HEK293 (cell line): Measurements from ENCODE around the gene STMP1.

Experiments used
- CTCF ChIP-seq: fragments of 450-650 bp; formaldehyde crosslinking; IDR thresholded peaks from 2 replicates; pipeline ENCODE4 v1.5.1; 2016; ENCODE audit warnings: missing biosample characterization, missing genetic modification characterization
- EGR2 ChIP-seq: fragments of 450-650 bp; formaldehyde crosslinking; IDR thresholded peaks from 2 replicates; pipeline ENCODE4 v1.5.1; 2016; ENCODE audit warnings: low read depth, missing biosample characterization, missing genetic modification characterization
- GLI2 ChIP-seq: fragments of 450-650 bp; formaldehyde crosslinking; IDR thresholded peaks from 2 replicates; pipeline ENCODE4; 2017; ENCODE audit warnings: missing biosample characterization, missing genetic modification characterization, low read depth, borderline replicate concordance
- KLF1 ChIP-seq: fragments of 450-650 bp; formaldehyde crosslinking; IDR thresholded peaks from 2 replicates; pipeline ENCODE4 v1.5.1; 2016; ENCODE audit warnings: missing biosample characterization, missing genetic modification characterization
- SCRT2 ChIP-seq: fragments of 450-650 bp; formaldehyde crosslinking; IDR thresholded peaks from 2 replicates; pipeline ENCODE4 v1.5.1; 2016; ENCODE audit warnings: missing biosample characterization, missing genetic modification characterization
- SP3 ChIP-seq: fragments of 450-650 bp; formaldehyde crosslinking; IDR thresholded peaks from 2 replicates; pipeline ENCODE4 v1.5.1; 2016; ENCODE audit warnings: missing biosample characterization, missing genetic modification characterization
- ZBTB21 ChIP-seq: fragments of 450-650 bp; formaldehyde crosslinking; IDR thresholded peaks from 2 replicates; pipeline ENCODE4 v1.5.1; 2017; ENCODE audit warnings: missing biosample characterization, missing genetic modification characterization
- ZBTB6 ChIP-seq: fragments of 450-650 bp; formaldehyde crosslinking; IDR thresholded peaks from 2 replicates; pipeline ENCODE4 v1.5.1; 2017; ENCODE audit warnings: missing biosample characterization, missing genetic modification characterization
- ZFP3 ChIP-seq: fragments of 450-650 bp; formaldehyde crosslinking; IDR thresholded peaks from 2 replicates; pipeline ENCODE4 v1.5.1; 2016; ENCODE audit warnings: low read depth, missing biosample characterization, missing genetic modification characterization
- ZIC2 ChIP-seq: fragments of 450-650 bp; formaldehyde crosslinking; IDR thresholded peaks from 2 replicates; pipeline ENCODE4 v1.5.1; 2016; ENCODE audit warnings: missing biosample characterization, missing genetic modification characterization
- ZNF114 ChIP-seq: fragments of 450-650 bp; formaldehyde crosslinking; IDR thresholded peaks from 2 replicates; pipeline ENCODE4 v1.5.0; 2017; ENCODE audit warnings: missing biosample characterization, missing genetic modification characterization
- ZNF341 ChIP-seq: fragments of 450-650 bp; formaldehyde crosslinking; IDR thresholded peaks from 2 replicates; pipeline ENCODE4; 2016; ENCODE audit warnings: low read depth, missing biosample characterization, missing genetic modification characterization
- ZNF350 ChIP-seq: fragments of 450-650 bp; formaldehyde crosslinking; IDR thresholded peaks from 2 replicates; pipeline ENCODE4 v1.5.0; 2017; ENCODE audit warnings: missing biosample characterization, mild to moderate bottlenecking, missing genetic modification characterization
- ZNF398 ChIP-seq: fragments of 450-650 bp; formaldehyde crosslinking; IDR thresholded peaks from 2 replicates; pipeline ENCODE4 v1.5.1; 2017; ENCODE audit warnings: missing biosample characterization, missing genetic modification characterization
- ZNF518A ChIP-seq: fragments of 450-650 bp; formaldehyde crosslinking; conservative IDR thresholded peaks from 2 replicates; pipeline ENCODE4 v1.5.1; 2016; ENCODE audit warnings: low read depth, missing biosample characterization, missing genetic modification characterization
- ZNF529 ChIP-seq: fragments of 450-650 bp; formaldehyde crosslinking; IDR thresholded peaks from 2 replicates; pipeline ENCODE4 v1.5.1; 2017; ENCODE audit warnings: missing genetic modification characterization, missing biosample characterization; ENCODE audit not compliant: insufficient replicate concordance
- ZNF621 ChIP-seq: fragments of 450-650 bp; formaldehyde crosslinking; IDR thresholded peaks from 2 replicates; pipeline ENCODE4 v1.5.1; 2017; ENCODE audit warnings: missing biosample characterization, missing genetic modification characterization
- ZNF624 ChIP-seq: fragments of 450-650 bp; formaldehyde crosslinking; IDR thresholded peaks from 2 replicates; pipeline ENCODE4 v1.5.1; 2017; ENCODE audit warnings: missing biosample characterization, missing genetic modification characterization
- ZNF660 ChIP-seq: fragments of 450-650 bp; IDR thresholded peaks from 2 replicates; pipeline ENCODE4 v1.5.1; 2018; ENCODE audit warnings: missing biosample characterization, mild to moderate bottlenecking, missing genetic modification characterization
- ZNF701 ChIP-seq: fragments of 450-650 bp; formaldehyde crosslinking; IDR thresholded peaks from 2 replicates; pipeline ENCODE4 v1.5.1; 2016; ENCODE audit warnings: missing biosample characterization, missing genetic modification characterization
- ZNF747 ChIP-seq: fragments of 450-650 bp; formaldehyde crosslinking; IDR thresholded peaks from 2 replicates; pipeline ENCODE4 v1.5.1; 2016; ENCODE audit warnings: missing biosample characterization, missing genetic modification characterization
- ZNF785 ChIP-seq: fragments of 450-650 bp; formaldehyde crosslinking; IDR thresholded peaks from 2 replicates; pipeline ENCODE4 v1.5.1; 2016; ENCODE audit warnings: missing biosample characterization, missing genetic modification characterization
- ZNF843 ChIP-seq: fragments of 450-650 bp; formaldehyde crosslinking; IDR thresholded peaks from 2 replicates; pipeline ENCODE4 v1.5.1; 2016; ENCODE audit warnings: missing biosample characterization, missing genetic modification characterization
- TF ChIP-seq, protein P1 (sequence below): fragments of 450-650 bp; formaldehyde crosslinking; IDR thresholded peaks from 2 replicates; pipeline ENCODE4 v1.5.1; 2016; ENCODE audit warnings: missing biosample characterization, missing genetic modification characterization

STMP1 gene

GRCh38 chr7:135650831-135651573 is 11.3 kb upstream of the STMP1 start (continued):
- no peak for TF ChIP-seq ZNF518A (tag by site-specific recombination)
- no peak for TF ChIP-seq ZNF624 (tag by site-specific recombination)
- TF ChIP-seq GLI2 (tag by site-specific recombination), result no peak
- no peak for TF ChIP-seq ZNF701 (tag by site-specific recombination)
- TF ChIP-seq ZNF785, result no peak
- TF ChIP-seq ZNF341 (tag by site-specific recombination), result no peak
- TF ChIP-seq ZNF621 (tag by site-specific recombination), result no peak
- TF ChIP-seq ZNF350, result no peak
- no peak for TF ChIP-seq KLF1 (tag by site-specific recombination)
- TF ChIP-seq ZNF660 (tag by site-specific recombination), result no peak
- no peak for TF ChIP-seq ZFP3 (tag by site-specific recombination)
- 0 out of 2 replicates have a peak, but pooled peaks have one; percentile 38 for TF ChIP-seq EGR2 (tag by site-specific recombination)
- no peak for TF ChIP-seq ZBTB21 (tag by site-specific recombination)
- TF ChIP-seq ZNF843 (tag by site-specific recombination), result no peak
- no peak for TF ChIP-seq ZIC2 (tag by site-specific recombination)
- no peak for TF ChIP-seq SCRT2 (tag by site-specific recombination)
- TF ChIP-seq, protein P1, sequence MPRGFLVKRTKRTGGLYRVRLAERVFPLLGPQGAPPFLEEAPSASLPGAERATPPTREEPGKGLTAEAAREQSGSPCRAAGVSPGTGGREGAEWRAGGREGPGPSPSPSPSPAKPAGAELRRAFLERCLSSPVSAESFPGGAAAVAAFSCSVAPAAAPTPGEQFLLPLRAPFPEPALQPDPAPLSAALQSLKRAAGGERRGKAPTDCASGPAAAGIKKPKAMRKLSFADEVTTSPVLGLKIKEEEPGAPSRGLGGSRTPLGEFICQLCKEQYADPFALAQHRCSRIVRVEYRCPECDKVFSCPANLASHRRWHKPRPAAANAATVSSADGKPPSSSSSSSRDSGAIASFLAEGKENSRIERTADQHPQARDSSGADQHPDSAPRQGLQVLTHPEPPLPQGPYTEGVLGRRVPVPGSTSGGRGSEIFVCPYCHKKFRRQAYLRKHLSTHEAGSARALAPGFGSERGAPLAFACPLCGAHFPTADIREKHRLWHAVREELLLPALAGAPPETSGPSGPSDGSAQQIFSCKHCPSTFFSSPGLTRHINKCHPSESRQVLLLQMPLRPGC, result no peak
- no peak for TF ChIP-seq CTCF (tag by site-specific recombination)
- no peak for TF ChIP-seq SP3 (tag by site-specific recombination)
- TF ChIP-seq ZNF398 (tag by site-specific recombination), result no peak
- no peak for TF ChIP-seq ZNF747 (tag by site-specific recombination)
- peak; percentile 32; the same call in 1 of the 2 replicates for TF ChIP-seq ZBTB6 (tag by site-specific recombination)
- no peak for TF ChIP-seq ZNF529 (tag by site-specific recombination)
- no peak for TF ChIP-seq ZNF114
- TF ChIP-seq, all 188 proteins: peak for 7
